Measurements from ENCODE around the gene PLCH1. TPM values are rescaled to one million over a fixed set of nuclear protein-coding genes. Genes with fewer than 3 reads are reported as not detected.

PLCH1 gene
- total RNA-seq, 4 donors from 2014 or later: 0.29 to 12.0 (median 0.58) TPM

DNA sequence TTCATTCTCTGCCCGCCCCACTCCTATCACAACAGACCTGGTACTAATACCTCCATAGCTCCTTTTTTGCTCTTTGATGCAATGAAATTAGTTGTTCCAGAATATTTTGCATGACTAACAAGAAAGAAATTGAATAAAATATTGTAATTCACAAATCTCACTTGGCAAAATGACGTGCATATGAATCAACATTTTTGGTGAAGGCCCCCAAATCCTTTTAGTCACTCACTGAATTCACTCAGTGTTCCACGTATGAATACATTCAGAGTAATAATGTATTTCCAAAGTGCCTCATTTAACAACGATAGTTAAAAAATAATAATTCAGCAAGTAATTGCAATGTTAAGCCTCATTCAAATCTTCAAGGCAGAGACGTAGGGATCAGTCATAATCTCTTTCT, 302.8 kb downstream of the PLCH1 start:
- Histone ChIP-seq H3K9me3 (no peaks in the 10 kb centered on the region), H3K4me1 (no peaks in the 10 kb centered on the region), H3K4me3 (no peak overlapping the region), H3K27ac (no peak overlapping the region), H3K36me3 (no peaks in the 10 kb centered on the region), H3K27me3 (no peaks in the 10 kb centered on the region)
- no peak for TF ChIP-seq POLR2A (IDR thresholded peaks at IDR 0.05)
- TF ChIP-seq, protein P1, sequence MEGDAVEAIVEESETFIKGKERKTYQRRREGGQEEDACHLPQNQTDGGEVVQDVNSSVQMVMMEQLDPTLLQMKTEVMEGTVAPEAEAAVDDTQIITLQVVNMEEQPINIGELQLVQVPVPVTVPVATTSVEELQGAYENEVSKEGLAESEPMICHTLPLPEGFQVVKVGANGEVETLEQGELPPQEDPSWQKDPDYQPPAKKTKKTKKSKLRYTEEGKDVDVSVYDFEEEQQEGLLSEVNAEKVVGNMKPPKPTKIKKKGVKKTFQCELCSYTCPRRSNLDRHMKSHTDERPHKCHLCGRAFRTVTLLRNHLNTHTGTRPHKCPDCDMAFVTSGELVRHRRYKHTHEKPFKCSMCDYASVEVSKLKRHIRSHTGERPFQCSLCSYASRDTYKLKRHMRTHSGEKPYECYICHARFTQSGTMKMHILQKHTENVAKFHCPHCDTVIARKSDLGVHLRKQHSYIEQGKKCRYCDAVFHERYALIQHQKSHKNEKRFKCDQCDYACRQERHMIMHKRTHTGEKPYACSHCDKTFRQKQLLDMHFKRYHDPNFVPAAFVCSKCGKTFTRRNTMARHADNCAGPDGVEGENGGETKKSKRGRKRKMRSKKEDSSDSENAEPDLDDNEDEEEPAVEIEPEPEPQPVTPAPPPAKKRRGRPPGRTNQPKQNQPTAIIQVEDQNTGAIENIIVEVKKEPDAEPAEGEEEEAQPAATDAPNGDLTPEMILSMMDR (IDR thresholded peaks at IDR 0.05): no peak
- DNase-seq: no peak
- intact Hi-C loops (cut with DNase I; ENCODE audit: low total_unique reads): no loop called here

DNA sequence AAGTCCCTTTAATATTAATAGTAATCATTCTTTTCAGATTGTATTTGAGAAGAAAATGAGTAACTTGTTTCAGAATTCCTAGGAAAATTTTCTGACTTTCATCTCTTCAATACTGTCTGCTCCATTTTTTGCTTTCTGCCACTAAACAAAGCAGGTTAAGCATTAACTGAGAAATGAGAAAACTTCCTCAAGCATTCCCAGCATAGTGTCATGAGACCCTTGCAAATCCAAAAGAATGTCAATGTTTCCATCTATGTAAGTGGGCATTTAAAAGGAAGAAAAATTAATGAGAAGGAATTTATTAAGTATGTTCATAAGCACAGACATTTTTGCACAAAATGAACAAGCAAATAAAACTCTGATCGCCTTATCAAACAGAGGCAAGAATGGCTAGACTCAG, 303.4 kb downstream of the PLCH1 start:
- Histone ChIP-seq H3K36me3 (no peaks in the 10 kb centered on the region), H3K27ac (no peak overlapping the region), H3K27me3 (no peaks in the 10 kb centered on the region), H3K9me3 (no peaks in the 10 kb centered on the region), H3K4me3 (no peak overlapping the region), H3K4me1 (no peaks in the 10 kb centered on the region)
- TF ChIP-seq, protein P1 (IDR thresholded peaks at IDR 0.05): no peak
- no peak for TF ChIP-seq POLR2A (IDR thresholded peaks at IDR 0.05)
- no peak for DNase-seq
- intact Hi-C loops (cut with DNase I; ENCODE audit: low total_unique reads): no loop called here

DNA sequence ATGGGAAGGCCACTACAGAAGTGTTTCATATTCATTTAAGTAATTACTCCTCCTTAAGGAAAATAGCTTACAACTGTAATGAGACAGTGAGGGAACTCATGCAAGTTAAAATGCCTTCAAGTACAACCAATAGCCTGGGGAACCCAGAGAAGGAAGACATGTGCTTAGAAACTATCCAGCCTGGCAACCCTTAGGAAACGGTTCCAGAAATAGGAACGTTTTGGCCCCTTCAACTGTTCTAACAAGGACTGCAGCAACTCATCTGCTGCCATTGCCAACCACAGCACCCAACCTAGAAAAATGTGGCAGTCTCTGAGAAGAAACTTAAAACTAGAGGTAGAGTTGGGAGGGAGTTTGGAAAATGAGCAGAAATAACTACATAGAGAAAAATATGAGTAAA, 303.8 kb downstream of the PLCH1 start:
- H3K36me3 ChIP-seq: no peaks in the 10 kb centered on the region
- H3K4me3 ChIP-seq: no peak overlapping the region
- H3K4me1 ChIP-seq: no peaks in the 10 kb centered on the region
- DNase-seq: no peak
- H3K27me3 ChIP-seq: no peaks in the 10 kb centered on the region
- no peak overlapping the region for H3K27ac ChIP-seq
- intact Hi-C loops (cut with DNase I; ENCODE audit: low total_unique reads): no loop called here
- no peaks in the 10 kb centered on the region for H3K9me3 ChIP-seq
- TF ChIP-seq, protein P1 (IDR thresholded peaks at IDR 0.05): no peak
- no peak for TF ChIP-seq POLR2A (IDR thresholded peaks at IDR 0.05)

GRCh38 chr3:155435821-155436220, 309.1 kb downstream of the PLCH1 start:
- no peaks in the 10 kb centered on the region for H3K27me3 ChIP-seq
- H3K9me3 ChIP-seq: no peaks in the 10 kb centered on the region
- no peaks in the 10 kb centered on the region for H3K4me1 ChIP-seq
- TF ChIP-seq POLR2A (IDR thresholded peaks at IDR 0.05): no peak
- TF ChIP-seq, protein P1 (IDR thresholded peaks at IDR 0.05): no peak
- no peak overlapping the region for H3K27ac ChIP-seq
- no peaks in the 10 kb centered on the region for H3K36me3 ChIP-seq
- no peak overlapping the region for H3K4me3 ChIP-seq
- no peak for DNase-seq
- intact Hi-C loops (cut with DNase I; ENCODE audit: low total_unique reads): no loop called here

DNA sequence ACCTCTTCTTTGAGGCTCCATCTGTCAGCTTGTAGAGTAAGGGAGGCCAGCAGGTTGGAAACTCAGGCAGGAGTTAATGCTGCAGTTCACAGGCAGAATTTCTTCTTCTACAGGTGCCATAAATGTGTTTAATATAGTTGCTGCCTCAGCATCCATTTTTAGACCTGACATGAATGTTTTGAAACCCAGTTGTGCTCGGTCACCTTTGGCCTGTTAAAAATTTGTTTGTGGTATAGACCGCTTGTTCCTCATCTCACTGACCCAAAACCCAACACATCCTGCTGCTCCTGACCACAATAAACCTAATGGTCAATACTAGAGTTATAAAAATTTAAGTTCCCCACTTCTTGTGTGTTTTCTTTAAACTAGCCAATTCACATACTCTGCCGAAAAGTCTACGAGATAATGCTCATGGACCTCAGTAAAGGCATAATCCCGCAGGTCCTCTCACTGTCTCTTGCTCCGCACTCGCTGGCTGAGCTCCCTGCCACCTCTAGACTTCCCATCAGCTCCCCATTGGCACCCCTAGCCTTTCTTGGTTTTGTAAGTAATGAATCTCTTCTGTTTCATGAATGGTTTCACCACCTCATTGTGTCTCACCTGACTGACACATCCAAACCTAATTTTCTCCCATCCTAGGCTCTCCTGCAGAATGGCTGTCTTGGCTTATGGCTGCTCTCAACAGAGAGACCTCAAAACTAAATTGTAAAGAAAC, 312.9 kb downstream of the PLCH1 start:
- H3K9me3 ChIP-seq: no peaks in the 10 kb centered on the region
- DNase-seq: no peak

More for the DNA sequence above, 312.9 kb downstream of the PLCH1 start:
- TF ChIP-seq, protein P1 (IDR thresholded peaks at IDR 0.05): no peak
- TF ChIP-seq POLR2A (IDR thresholded peaks at IDR 0.05): no peak
- no peak overlapping the region for H3K27ac ChIP-seq
- intact Hi-C loops (cut with DNase I; ENCODE audit: low total_unique reads): no loop called here
- H3K4me1 ChIP-seq: no peaks in the 10 kb centered on the region
- no peak overlapping the region for H3K4me3 ChIP-seq
- no peaks in the 10 kb centered on the region for H3K27me3 ChIP-seq
- no peaks in the 10 kb centered on the region for H3K36me3 ChIP-seq

Data from uterus (tissue), 4 donors.